Activated naive CD4-positive, alpha-beta T cell treated with anti-CD3 and anti-CD28 coated beads, Interleukin-2, amount 10 ng/mL, durations not matched to agents 7 days and 5 days (primary cell): ENCODE measurements around the gene CDKAL1.

Experiments used
- CTCF ChIA-PET: fragments of 350-600 bp; sonication (Branson Sonifier 250); formaldehyde crosslinking; loops from one replicate; lab custom pipeline; 2021; ENCODE audit warnings: antibody characterized with exemption; lab: Charles Lee
- DNase-seq: peaks from one replicate; pipeline ENCODE4 v3.0.0-alpha.2; 2020
- H3K27ac Mint-ChIP-seq: one replicate; pipeline ENCODE4 v1.8.0; 2021; ENCODE audit warnings: mild to moderate bottlenecking, moderate library complexity, mixed read lengths
- H3K27me3 Mint-ChIP-seq: one replicate; pipeline ENCODE4 v1.8.0; 2021; ENCODE audit warnings: mild to moderate bottlenecking, mixed read lengths
- H3K36me3 Mint-ChIP-seq: one replicate; pipeline ENCODE4 v1.8.0; 2021; ENCODE audit warnings: mixed read lengths
- H3K4me1 Mint-ChIP-seq: one replicate; pipeline ENCODE4 v1.8.0; 2021; ENCODE audit warnings: mixed read lengths
- H3K4me3 Mint-ChIP-seq: one replicate; pipeline ENCODE4 v1.8.0; 2021; ENCODE audit warnings: mild to moderate bottlenecking, moderate library complexity, mixed read lengths
- H3K9me3 Mint-ChIP-seq: one replicate; pipeline ENCODE4 v1.8.0; 2021; ENCODE audit warnings: mixed read lengths

The CDKAL1 gene

DNA sequence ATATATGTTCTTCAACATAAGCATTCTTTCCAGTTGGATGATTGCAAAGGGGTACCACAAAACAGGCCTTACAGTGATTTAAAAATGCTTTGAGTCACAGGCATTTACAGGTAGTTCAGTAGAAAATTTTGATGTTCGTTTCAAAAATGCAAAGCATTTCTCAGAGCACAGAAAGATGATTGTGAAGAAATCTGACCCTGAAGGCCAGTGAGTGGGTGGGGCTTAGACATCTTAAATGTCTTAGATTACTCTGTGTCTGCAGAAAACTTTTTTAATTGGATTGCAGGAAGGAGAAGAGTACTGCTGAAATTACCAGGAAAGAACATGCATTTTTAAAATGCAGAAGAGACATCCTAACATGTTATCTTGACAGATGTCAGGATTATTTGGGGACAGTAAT lies 268.3 kb downstream of the CDKAL1 start:
- H3K27ac Mint-ChIP-seq: no peak overlapping the region
- H3K27me3 Mint-ChIP-seq: no peaks in the 10 kb centered on the region
- H3K4me3 Mint-ChIP-seq: no peak overlapping the region
- H3K4me1 Mint-ChIP-seq: no peaks in the 10 kb centered on the region
- CTCF ChIA-PET: no interaction called here
- H3K36me3 Mint-ChIP-seq: peaks cover 11% of the 10 kb centered on the region
- peaks cover 6% of the 10 kb centered on the region for H3K9me3 Mint-ChIP-seq
- DNase-seq: no peak

DNA sequence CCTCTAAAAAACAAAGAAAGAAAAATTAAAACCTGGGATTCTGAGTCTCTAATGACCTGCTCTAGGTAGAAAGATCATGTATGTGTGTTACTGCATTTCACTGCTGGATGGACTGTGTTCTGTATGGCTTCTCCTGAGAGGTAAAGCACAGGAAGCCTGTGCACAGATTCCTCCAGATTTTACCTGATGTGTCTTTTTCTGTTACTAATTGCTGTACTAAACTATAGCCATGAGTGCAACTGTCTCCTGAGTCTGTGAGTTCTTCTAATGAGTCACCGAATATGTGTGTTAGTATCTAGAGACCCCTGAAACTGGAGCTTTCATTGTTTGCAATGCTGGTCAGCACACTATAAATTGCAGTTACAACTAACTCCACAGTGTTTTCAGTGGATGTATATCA lies 270.8 kb downstream of the CDKAL1 start:
- peaks cover 7% of the 10 kb centered on the region for H3K36me3 Mint-ChIP-seq
- H3K4me3 Mint-ChIP-seq: no peak overlapping the region
- H3K27me3 Mint-ChIP-seq: no peaks in the 10 kb centered on the region
- H3K27ac Mint-ChIP-seq: no peak overlapping the region
- H3K4me1 Mint-ChIP-seq: no peaks in the 10 kb centered on the region
- H3K9me3 Mint-ChIP-seq: peaks cover 4% of the 10 kb centered on the region
- CTCF ChIA-PET: interaction anchor here (1.4 kb wide), 1 partner anchor 14 kb away, joined by 3 read pairs; no protein-coding TSS in a partner anchor
- no peak for DNase-seq

DNA sequence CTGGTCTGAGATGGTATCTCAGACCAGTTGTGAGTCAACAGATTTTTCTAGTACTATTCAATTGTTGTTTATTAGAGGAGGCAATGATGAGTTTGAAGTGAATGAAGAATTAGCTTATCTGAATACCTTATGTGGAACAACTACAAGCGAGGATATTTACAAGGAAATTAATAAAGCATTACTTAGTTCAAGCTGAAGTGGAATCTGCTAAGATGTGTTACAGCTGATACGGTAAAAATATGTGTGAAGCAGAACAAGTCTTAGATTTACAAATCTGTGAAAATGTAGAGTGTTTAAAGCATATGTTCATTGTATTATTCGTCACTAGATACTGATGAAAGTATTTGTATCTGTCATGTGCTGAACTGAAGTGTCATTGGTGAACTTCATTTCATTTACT lies 272.4 kb downstream of the CDKAL1 start:
- peaks cover 4% of the 10 kb centered on the region for H3K9me3 Mint-ChIP-seq
- no peak for DNase-seq
- H3K4me1 Mint-ChIP-seq: no peaks in the 10 kb centered on the region
- H3K27ac Mint-ChIP-seq: no peak overlapping the region
- CTCF ChIA-PET: no interaction called here
- peaks cover 13% of the 10 kb centered on the region for H3K36me3 Mint-ChIP-seq
- no peak overlapping the region for H3K4me3 Mint-ChIP-seq
- no peaks in the 10 kb centered on the region for H3K27me3 Mint-ChIP-seq

DNA sequence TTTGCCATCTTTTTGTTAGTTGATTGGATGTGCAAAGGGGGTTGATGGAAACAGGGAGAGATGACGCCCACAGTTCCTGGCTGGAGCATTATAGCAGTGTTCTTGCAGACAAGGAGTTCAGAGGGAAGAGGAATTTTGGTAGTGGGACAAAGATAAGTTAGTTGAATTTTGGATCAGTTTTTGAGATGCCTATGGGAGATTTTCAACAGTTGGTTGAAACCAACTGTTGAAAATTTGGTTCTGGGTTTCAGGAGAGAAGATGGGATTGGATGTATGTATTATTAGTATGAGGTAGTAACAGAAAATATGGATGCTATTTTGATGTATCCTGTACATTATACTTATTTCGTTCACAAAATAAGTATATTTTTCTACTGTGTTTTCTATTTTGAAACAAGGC lies 274.2 kb downstream of the CDKAL1 start:
- CTCF ChIA-PET: interaction anchor here (0.6 kb wide), 1 partner anchor 102 kb away, joined by 4 read pairs; no protein-coding TSS in a partner anchor
- no peak for DNase-seq
- H3K9me3 Mint-ChIP-seq: peaks cover 4% of the 10 kb centered on the region
- no peaks in the 10 kb centered on the region for H3K4me1 Mint-ChIP-seq
- peaks cover 12% of the 10 kb centered on the region for H3K36me3 Mint-ChIP-seq
- H3K27ac Mint-ChIP-seq: no peak overlapping the region
- no peaks in the 10 kb centered on the region for H3K27me3 Mint-ChIP-seq
- H3K4me3 Mint-ChIP-seq: no peak overlapping the region

DNA sequence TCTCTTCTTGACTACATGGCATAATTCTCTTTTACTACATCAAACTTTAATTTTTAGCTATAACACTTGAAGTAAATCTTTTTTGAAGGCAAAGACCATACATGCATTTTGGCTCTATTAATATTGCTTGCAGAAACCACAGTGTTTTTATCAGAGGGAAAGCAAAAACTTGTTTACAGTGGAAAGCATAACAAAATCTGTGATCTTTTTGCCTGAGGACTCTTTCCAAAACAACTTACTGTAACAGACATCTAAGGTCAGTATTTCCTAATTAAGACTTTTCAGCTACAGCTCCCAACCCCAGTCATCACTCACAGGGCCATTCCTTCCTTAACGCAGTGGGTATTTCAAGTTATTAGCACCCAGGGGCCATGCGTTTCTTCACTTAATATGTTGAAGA lies 274.7 kb downstream of the CDKAL1 start:
- DNase-seq: no peak
- peaks cover 12% of the 10 kb centered on the region for H3K36me3 Mint-ChIP-seq
- H3K4me3 Mint-ChIP-seq: no peak overlapping the region
- CTCF ChIA-PET: interaction anchor here (0.6 kb wide), 1 partner anchor 102 kb away, joined by 4 read pairs; no protein-coding TSS in a partner anchor
- no peaks in the 10 kb centered on the region for H3K4me1 Mint-ChIP-seq
- peaks cover 4% of the 10 kb centered on the region for H3K9me3 Mint-ChIP-seq
- no peaks in the 10 kb centered on the region for H3K27me3 Mint-ChIP-seq
- H3K27ac Mint-ChIP-seq: no peak overlapping the region

DNA sequence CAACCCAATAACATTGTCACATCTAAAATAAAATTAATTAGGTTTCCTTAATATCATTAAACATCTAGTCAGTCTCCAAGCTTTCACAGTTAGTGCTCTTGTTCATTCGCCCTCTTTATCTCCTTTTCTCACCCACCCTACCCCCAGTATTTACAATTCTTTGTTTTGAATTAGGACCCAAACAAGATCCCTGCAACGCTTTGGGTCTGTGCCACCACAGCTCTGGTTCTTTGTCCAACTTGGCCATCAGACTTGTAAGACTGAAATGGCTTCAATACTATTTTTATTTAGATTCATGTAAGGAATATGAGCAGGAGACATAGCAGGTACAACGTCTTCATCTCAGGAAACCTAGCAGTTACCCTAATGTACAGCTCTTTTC lies 276.5 kb downstream of the CDKAL1 start:
- H3K27ac Mint-ChIP-seq: no peak overlapping the region
- no peaks in the 10 kb centered on the region for H3K4me1 Mint-ChIP-seq
- H3K9me3 Mint-ChIP-seq: peaks cover 4% of the 10 kb centered on the region
- no peaks in the 10 kb centered on the region for H3K27me3 Mint-ChIP-seq
- H3K4me3 Mint-ChIP-seq: no peak overlapping the region
- CTCF ChIA-PET: no interaction called here
- DNase-seq: no peak
- peaks cover 14% of the 10 kb centered on the region for H3K36me3 Mint-ChIP-seq

DNA sequence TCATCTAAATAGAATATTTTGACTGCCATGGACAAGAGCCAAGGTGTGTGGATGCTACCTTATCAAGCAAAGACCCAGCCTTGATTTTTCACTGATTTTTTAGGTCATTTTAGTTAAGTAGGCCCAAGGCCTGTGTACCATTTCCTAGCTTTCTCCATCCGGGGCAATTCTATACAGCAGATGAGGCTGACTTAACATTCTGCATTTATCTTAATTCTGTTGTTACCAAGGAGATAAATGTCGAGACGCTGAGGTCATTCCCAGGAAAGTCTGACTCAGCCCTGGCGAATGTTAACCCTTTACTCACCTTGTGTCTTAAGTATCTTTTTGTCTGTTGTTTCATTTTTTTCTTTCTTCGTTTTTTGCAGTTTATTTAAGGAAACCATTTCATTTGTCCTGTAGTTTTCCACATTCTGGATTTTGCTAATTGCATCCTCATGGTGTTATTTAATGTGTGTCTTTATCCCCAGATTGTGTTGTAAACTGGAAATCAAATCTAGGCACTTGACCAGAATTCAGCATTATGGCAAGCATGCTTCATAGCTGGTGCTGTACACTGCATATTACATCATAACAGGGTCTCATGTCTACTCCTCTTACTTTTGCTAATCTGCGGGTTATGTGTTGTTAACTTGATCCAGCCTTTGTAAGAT lies 277.0 kb downstream of the CDKAL1 start:
- Mint-ChIP-seq H3K9me3 (peaks cover 4% of the 10 kb centered on the region), H3K36me3 (peaks cover 15% of the 10 kb centered on the region), H3K4me3 (no peak overlapping the region), H3K4me1 (no peaks in the 10 kb centered on the region), H3K27ac (no peak overlapping the region), H3K27me3 (no peaks in the 10 kb centered on the region)
- DNase-seq: no peak
- CTCF ChIA-PET: interaction anchor here (0.7 kb wide), 1 partner anchor 733 kb away, joined by 3 read pairs; no protein-coding TSS in a partner anchor

DNA sequence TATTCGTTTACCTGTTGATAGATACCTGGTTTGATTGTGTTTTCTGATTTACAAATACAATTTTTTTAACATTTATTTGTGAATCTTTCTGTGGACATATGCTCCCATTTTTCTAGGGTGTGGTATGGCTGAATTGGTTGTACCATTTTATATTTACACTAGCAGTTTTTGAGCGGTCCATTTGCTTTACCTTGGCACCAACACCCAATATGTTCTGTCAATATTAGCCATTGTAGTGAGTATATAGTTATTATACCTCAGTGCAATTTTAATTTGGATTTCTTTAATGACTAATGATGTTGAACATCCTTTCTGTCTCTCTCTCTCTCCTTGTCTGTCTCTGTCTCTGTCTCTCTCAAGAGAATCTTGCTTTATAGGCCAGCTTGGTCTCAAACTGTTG lies 278.5 kb downstream of the CDKAL1 start:
- Mint-ChIP-seq H3K4me1 (no peaks in the 10 kb centered on the region), H3K36me3 (peaks cover 10% of the 10 kb centered on the region), H3K27me3 (no peaks in the 10 kb centered on the region), H3K27ac (no peak overlapping the region), H3K4me3 (no peak overlapping the region), H3K9me3 (no peaks in the 10 kb centered on the region)
- no peak for DNase-seq
- CTCF ChIA-PET: no interaction called here

DNA sequence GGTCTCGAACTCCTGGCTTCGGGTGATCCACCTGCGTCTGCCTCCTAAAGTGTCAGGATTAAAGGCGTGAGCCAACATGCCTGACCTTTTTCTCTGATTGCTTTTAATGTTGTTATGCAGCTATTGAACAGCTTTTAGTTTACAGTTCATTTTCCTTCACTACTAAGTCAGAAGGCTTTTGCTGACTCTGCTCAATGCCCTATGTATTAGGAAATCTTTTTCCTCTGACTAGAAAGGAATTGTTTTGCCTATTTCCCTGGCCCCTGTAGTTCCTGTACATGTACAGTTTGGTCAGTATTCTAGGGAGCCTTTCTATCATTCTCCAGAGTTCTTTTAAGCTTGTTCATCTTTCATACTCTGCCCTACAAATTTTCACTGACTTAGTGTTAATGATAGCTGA lies 280.2 kb downstream of the CDKAL1 start:
- no peaks in the 10 kb centered on the region for H3K4me1 Mint-ChIP-seq
- CTCF ChIA-PET: interaction anchor here (0.6 kb wide), 1 partner anchor 9 kb away, joined by 3 read pairs; no protein-coding TSS in a partner anchor
- H3K27ac Mint-ChIP-seq: no peak overlapping the region
- H3K4me3 Mint-ChIP-seq: no peak overlapping the region
- no peak for DNase-seq
- H3K9me3 Mint-ChIP-seq: no peaks in the 10 kb centered on the region
- peaks cover 10% of the 10 kb centered on the region for H3K36me3 Mint-ChIP-seq
- H3K27me3 Mint-ChIP-seq: no peaks in the 10 kb centered on the region

DNA sequence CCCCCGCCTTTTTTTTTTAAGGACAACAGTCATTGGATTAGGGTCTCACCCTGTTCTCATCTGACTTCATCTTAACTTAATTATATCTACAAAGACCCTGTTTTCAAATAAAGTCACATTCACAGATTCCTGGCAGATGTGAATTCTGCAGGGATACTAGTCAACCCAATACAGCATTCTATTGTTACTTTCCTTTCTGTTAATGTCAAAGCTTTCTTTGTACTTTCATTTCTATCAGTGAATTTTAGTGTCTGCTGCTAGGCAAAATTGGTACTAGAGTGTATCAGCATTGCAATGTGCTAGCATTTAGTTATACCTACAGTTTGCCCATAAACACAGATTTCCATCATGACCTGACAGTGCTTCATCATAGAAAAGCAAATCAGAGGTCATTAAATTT lies 281.9 kb downstream of the CDKAL1 start:
- Mint-ChIP-seq H3K36me3 (peaks cover 11% of the 10 kb centered on the region), H3K27me3 (no peaks in the 10 kb centered on the region), H3K4me1 (no peaks in the 10 kb centered on the region), H3K4me3 (no peak overlapping the region), H3K9me3 (no peaks in the 10 kb centered on the region), H3K27ac (no peak overlapping the region)
- DNase-seq: no peak
- CTCF ChIA-PET: no interaction called here

DNA sequence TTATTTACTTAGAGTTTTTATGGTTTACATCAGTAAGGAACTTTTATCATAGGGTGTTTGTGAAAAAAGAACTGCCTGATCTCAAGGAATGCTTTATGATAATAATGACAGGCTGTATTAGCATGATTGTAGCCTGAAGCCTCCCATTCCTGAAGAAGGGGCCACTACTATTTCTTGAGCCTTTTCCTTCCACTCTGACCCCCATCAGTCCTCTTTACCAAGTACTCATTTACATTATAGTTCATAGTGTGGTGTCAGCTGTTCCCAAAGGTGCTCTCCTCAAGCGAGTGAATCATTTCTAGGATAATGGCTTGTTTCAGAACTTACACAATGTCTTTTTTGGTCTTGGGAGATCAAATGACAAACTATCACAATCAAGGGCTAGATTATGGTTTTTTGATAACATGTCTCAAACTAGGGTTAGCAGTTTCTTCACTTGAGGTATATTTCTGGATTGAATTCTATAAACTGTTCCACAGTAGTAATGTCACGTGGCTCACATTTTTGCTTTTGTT lies 283.6 kb downstream of the CDKAL1 start:
- DNase-seq: no peak
- CTCF ChIA-PET: no interaction called here
- Mint-ChIP-seq H3K4me1 (no peaks in the 10 kb centered on the region), H3K27ac (no peak overlapping the region), H3K36me3 (peaks cover 11% of the 10 kb centered on the region), H3K4me3 (no peak overlapping the region), H3K9me3 (no peaks in the 10 kb centered on the region), H3K27me3 (no peaks in the 10 kb centered on the region)

DNA sequence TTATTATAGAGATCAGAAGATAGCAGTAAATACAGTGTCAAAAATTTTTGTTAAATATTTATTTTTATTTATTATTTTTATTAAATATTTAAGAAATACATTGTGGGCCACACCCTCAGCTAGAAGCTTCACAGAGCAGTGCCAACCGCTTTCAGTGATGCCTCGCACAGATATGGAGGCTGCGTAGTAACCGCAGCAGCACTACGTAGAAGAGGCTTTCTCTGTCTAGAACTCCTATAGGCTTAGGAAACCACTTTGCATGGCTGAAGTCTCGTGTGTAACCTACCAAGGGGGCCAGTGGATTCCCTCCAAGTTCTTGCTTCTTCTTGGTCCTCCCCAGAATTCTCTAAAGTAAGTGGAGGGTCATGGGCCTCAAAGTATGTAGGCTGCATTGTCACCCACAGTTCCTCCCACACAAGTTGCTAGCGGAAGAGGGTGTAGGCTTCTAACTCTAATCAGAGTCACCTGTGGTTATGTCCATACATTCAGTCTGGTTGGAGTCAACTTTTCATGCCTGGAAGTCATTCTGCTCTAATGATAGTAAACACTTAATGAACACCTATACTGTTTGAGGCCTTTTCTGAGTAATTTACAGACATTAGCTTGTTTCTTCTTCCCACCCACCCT lies 285.6 kb downstream of the CDKAL1 start:
- Mint-ChIP-seq H3K27ac (no peak overlapping the region), H3K36me3 (peaks cover 8% of the 10 kb centered on the region), H3K27me3 (no peaks in the 10 kb centered on the region), H3K4me3 (no peak overlapping the region), H3K9me3 (no peaks in the 10 kb centered on the region), H3K4me1 (no peaks in the 10 kb centered on the region)
- CTCF ChIA-PET: no interaction called here
- DNase-seq: no peak

DNA sequence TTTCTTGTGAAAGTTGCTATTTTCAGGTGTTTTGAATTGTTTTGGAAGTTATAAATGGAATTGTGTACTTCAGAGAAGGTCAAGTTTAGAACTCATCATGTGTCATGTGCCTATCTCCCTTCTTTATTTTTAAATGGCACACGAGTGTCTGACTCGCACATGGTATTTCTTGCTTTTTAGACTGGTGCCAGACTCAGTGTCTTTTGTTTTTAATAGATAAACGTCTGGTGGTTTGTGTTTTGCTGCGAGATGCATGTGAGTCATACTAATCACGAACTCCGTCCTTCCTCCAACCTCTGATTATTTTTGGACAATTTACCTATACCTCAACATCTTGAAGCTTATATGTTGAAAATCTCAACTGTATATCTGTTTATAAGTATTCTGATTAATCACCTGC lies 292.1 kb downstream of the CDKAL1 start:
- H3K36me3 Mint-ChIP-seq: peaks cover 2% of the 10 kb centered on the region
- no peak for DNase-seq
- no peaks in the 10 kb centered on the region for H3K9me3 Mint-ChIP-seq
- no peak overlapping the region for H3K27ac Mint-ChIP-seq
- no peaks in the 10 kb centered on the region for H3K27me3 Mint-ChIP-seq
- CTCF ChIA-PET: no interaction called here
- H3K4me1 Mint-ChIP-seq: no peaks in the 10 kb centered on the region
- H3K4me3 Mint-ChIP-seq: no peak overlapping the region

DNA sequence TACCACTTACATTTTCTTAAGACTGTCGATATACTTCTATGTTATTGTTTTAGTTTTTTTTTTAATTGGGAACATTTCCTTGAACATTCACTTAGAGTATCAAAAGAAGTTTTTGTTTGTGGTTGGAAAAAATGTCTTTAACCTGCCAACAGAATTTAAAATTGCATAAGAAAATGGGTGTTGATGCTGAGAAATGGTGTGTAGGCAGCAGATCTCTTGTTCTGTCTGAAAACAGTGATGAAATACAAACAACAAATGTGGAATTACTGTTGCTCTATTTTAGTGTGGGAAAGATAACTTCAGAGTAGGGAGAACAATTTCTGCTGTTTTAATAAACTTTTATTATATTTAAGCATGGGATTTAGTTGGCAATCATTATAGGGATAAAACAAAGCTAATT lies 293.5 kb downstream of the CDKAL1 start:
- no peaks in the 10 kb centered on the region for H3K4me1 Mint-ChIP-seq
- CTCF ChIA-PET: no interaction called here
- no peak overlapping the region for H3K4me3 Mint-ChIP-seq
- no peak overlapping the region for H3K27ac Mint-ChIP-seq
- H3K27me3 Mint-ChIP-seq: no peaks in the 10 kb centered on the region
- H3K9me3 Mint-ChIP-seq: no peaks in the 10 kb centered on the region
- peaks cover 6% of the 10 kb centered on the region for H3K36me3 Mint-ChIP-seq
- no peak for DNase-seq

DNA sequence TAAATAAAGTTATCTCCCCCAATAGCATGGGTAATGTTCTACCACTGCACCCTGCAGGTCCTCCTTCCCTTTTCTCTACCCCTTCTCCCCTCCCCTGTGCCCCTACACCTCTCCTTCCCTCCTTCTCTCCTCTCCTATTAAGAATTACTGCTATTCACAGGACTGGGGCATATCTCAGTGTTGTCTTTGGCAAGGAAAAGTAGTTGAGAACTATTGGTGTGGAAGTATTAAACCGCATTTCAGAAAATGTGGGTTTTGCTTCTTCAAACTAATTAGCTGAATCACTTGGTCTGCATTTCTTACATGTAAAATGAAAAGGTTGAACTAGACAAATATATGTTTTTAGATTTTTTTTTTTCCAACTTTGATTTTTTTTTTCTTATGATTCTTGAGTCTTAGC lies 296.3 kb downstream of the CDKAL1 start:
- CTCF ChIA-PET: no interaction called here
- H3K9me3 Mint-ChIP-seq: no peaks in the 10 kb centered on the region
- H3K4me1 Mint-ChIP-seq: peaks cover 17% of the 10 kb centered on the region
- H3K27ac Mint-ChIP-seq: no peak overlapping the region
- peaks cover 6% of the 10 kb centered on the region for H3K36me3 Mint-ChIP-seq
- no peak overlapping the region for H3K4me3 Mint-ChIP-seq
- H3K27me3 Mint-ChIP-seq: no peaks in the 10 kb centered on the region
- no peak for DNase-seq
